Measurements from ENCODE around the gene BBIP1.
"Not testable (repeated sequence)": the region's sequence is repeated elsewhere in the genome, so short reads cannot be mapped to it uniquely, and the experiment has no call there.

Gene BBIP1

GRCh38 chr10:110881905-110882304 lies 37.1 kb downstream of the BBIP1 start:
- DNase-seq, result no peak

GRCh38 chr10:110881247-110881646 lies 37.7 kb downstream of the BBIP1 start:
- no peak for DNase-seq

- no peak for DNase-seq
Measured at GRCh38 chr10:110880012-110880411, 39.0 kb downstream of the BBIP1 start.

GRCh38 chr10:110876788-110877187 lies 42.2 kb downstream of the BBIP1 start:
- DNase-seq, result no peak

GRCh38 chr10:110876000-110876399 lies 43.0 kb downstream of the BBIP1 start:
- DNase-seq, result no peak

- no peak for DNase-seq
Measured at GRCh38 chr10:110873951-110874350, 45.0 kb downstream of the BBIP1 start.

- no peak for DNase-seq
Measured at GRCh38 chr10:110872984-110873923, 45.7 kb downstream of the BBIP1 start.

- DNase-seq, result peak; percentile 72 to 76
Measured at GRCh38 chr10:110872145-110872983, 46.6 kb downstream of the BBIP1 start.

- DNase-seq, result peak; percentile 95 to 96
Measured at GRCh38 chr10:110871298-110872084, 47.5 kb downstream of the BBIP1 start, which contains the start of gene PDCD4. TSS of gene PDCD4 (plus strand) at chr10:110871928. CDS start at chr10:110876028, 4,100 bp downstream.

GRCh38 chr10:110870823-110871297 lies 48.1 kb downstream of the BBIP1 start:
- DNase-seq, result peak in 1 of 2 experiments; percentile 7

- no peak for DNase-seq
Measured at GRCh38 chr10:110868981-110869380, 50.0 kb downstream of the BBIP1 start.

GRCh38 chr10:110867807-110868465 lies 51.0 kb downstream of the BBIP1 start:
- no peak for DNase-seq

GRCh38 chr10:110867011-110867806 lies 51.8 kb downstream of the BBIP1 start:
- not testable (repeated sequence) for DNase-seq

- DNase-seq, result no peak
Measured at GRCh38 chr10:110865809-110866482, 53.0 kb downstream of the BBIP1 start.

GRCh38 chr10:110865186-110865808 lies 53.7 kb downstream of the BBIP1 start:
- no peak for DNase-seq

GRCh38 chr10:110864662-110865140 lies 54.3 kb downstream of the BBIP1 start:
- DNase-seq, result no peak

- DNase-seq, result no peak
Measured at GRCh38 chr10:110863956-110864355, 55.0 kb downstream of the BBIP1 start.

- DNase-seq, result no peak
Measured at GRCh38 chr10:110863361-110863760, 55.6 kb downstream of the BBIP1 start.

- no peak for DNase-seq
Measured at GRCh38 chr10:110862961-110863360, 56.0 kb downstream of the BBIP1 start.
